ENCODE results near the gene MACROH2A2. TPM values are rescaled to one million over a fixed set of nuclear protein-coding genes. Genes with fewer than 3 reads are reported as not detected.

Gene MACROH2A2
- total and polyA plus RNA-seq, 2 of the 8 experiments (the other 6 are each of a cell fraction or from before 2014, with no cell fraction given) = 7.9 to 9.3 TPM

- H4K91ac ChIP-seq (replicated peaks; ENCODE audit: insufficient read length, low read length) = no peak overlapping the region
- no peak overlapping the region for H2BK120ac ChIP-seq (replicated peaks; ENCODE audit: low read depth, low read length)
- H3K9me3 ChIP-seq (ENCODE audit: insufficient read depth in 2 of 2, low read depth in 1 of 2, low read length in 1 of 2) = no peaks in the 10 kb centered on the region
- no peaks in the 10 kb centered on the region for H3K79me1 ChIP-seq (ENCODE audit: low read depth, low read length)
- 79% methylated on average over 10 of the region's 10 CpGs; no CpG with 5 or more reads in 1 of the 2 experiments for WGBS, 2 experiments (ENCODE audit: extremely low coverage in 1 of 2, insufficient coverage in 1 of 2, insufficient read length in 1 of 2, insufficient replicate concordance in 2 of 2, low coverage in 1 of 2, low lambda C conversion rate in 2 of 2, missing lambda C conversion rate in 1 of 2)
- H3K27ac ChIP-seq (ENCODE audit: low read depth, low read length) = no peak overlapping the region
- no peak overlapping the region for H3K4me3 ChIP-seq (ENCODE audit: extremely low read depth in 1 of 4, insufficient read depth in 2 of 4, low read depth in 3 of 4, low read length in 4 of 4)
- no peak overlapping the region for H2BK5ac ChIP-seq (ENCODE audit: low read depth, low read length)
- H3K56ac ChIP-seq (replicated peaks; ENCODE audit: insufficient read length, low read depth, low read length) = no peak overlapping the region
- H3K14ac ChIP-seq (ENCODE audit: insufficient read length) = no peak overlapping the region
- H2BK15ac ChIP-seq (ENCODE audit: low read length) = no peak overlapping the region
- no peaks in the 10 kb centered on the region for H3K79me2 ChIP-seq (ENCODE audit: control insufficient read depth in 1 of 2, insufficient read depth in 2 of 2, low read length in 2 of 2)
- POLR2A ChIA-PET (ENCODE audit: partially characterized antibody) = interaction anchor here (1.7 kb wide), 1 partner anchor 8 kb away, joined by 3 read pairs; no protein-coding TSS in a partner anchor
- H2BK12ac ChIP-seq (ENCODE audit: low read depth, low read length) = no peak overlapping the region
- no peak overlapping the region for H2AK5ac ChIP-seq (ENCODE audit: low read depth, low read length)
- H3K23ac ChIP-seq (ENCODE audit: insufficient read length) = no peak overlapping the region
- CTCF ChIA-PET (ENCODE audit: partially characterized antibody) = interaction anchor here (0.9 to 11.0 kb wide), 6 partner anchors 9 to 80 kb away, joined by 3 to 155 read pairs (median 6); partner anchors contain the start of gene TYSND1
- no peaks in the 10 kb centered on the region; a peak in 1 of 7 replicates for H3K4me1 ChIP-seq (replicated peaks in 1 of 4; ENCODE audit: control insufficient read depth in 3 of 4, insufficient read depth in 4 of 4, low read length in 3 of 4)
- no peak for FAIRE-seq
- H3K36me3 ChIP-seq (ENCODE audit: control insufficient read depth in 2 of 4, insufficient read depth in 4 of 4, low read length in 3 of 4) = no peaks in the 10 kb centered on the region; a peak in 1 of 8 replicates
- no peak overlapping the region for H3K9ac ChIP-seq (replicated peaks in 1 of 4; ENCODE audit: extremely low read depth in 1 of 4, low read depth in 3 of 4, low read length in 3 of 4)
- H4K5ac ChIP-seq (ENCODE audit: insufficient read length, low read depth, low read length) = no peak overlapping the region
- H2AFZ ChIP-seq (ENCODE audit: low read length) = no peak overlapping the region
- H4K20me1 ChIP-seq (replicated peaks in 1 of 2; ENCODE audit: control insufficient read depth in 1 of 2, insufficient read depth in 2 of 2, low read length in 2 of 2) = no peaks in the 10 kb centered on the region
- H3K4me2 ChIP-seq (ENCODE audit: insufficient read depth in 1 of 2, low read depth in 2 of 2, low read length in 2 of 2) = no peak overlapping the region
- H3K18ac ChIP-seq (ENCODE audit: extremely low read depth, low read length) = no peak overlapping the region
- no peak for DNase-seq (ENCODE audit: low read depth in 1 of 2, low spot score in 2 of 2)
- no peaks in the 10 kb centered on the region for H3K23me2 ChIP-seq (ENCODE audit: low read depth, low read length)
- H3K27me3 ChIP-seq (replicated peaks in 1 of 4; ENCODE audit: control insufficient read depth in 3 of 4, extremely low read depth in 1 of 4, insufficient read depth in 3 of 4, low read length in 3 of 4) = no peaks in the 10 kb centered on the region
- H4K8ac ChIP-seq (ENCODE audit: extremely low read depth, insufficient read depth, low read length) = no peak overlapping the region
- no peak overlapping the region for H2BK20ac ChIP-seq (ENCODE audit: low read length)
- no peak overlapping the region for H3K4ac ChIP-seq (replicated peaks; ENCODE audit: insufficient read length, low read depth, low read length)
- TF ChIP-seq SUZ12 (IDR thresholded peaks at IDR 0.05; ENCODE audit: low read length) (no peak), CREB1 (IDR thresholded peaks at IDR 0.05) (no peak), TAF7 (optimal IDR thresholded peaks at IDR 0.05; ENCODE audit: borderline replicate concordance, low read depth, low read length) (no peak), NRF1 (IDR thresholded peaks at IDR 0.05; ENCODE audit: low read depth, low read length) (no peak), HDAC2 (IDR thresholded peaks at IDR 0.05; ENCODE audit: borderline replicate concordance in 1 of 2, low read depth in 2 of 2, low read length in 2 of 2) (no peak), SIX5 (IDR thresholded peaks at IDR 0.05; ENCODE audit: low read depth, low read length) (no peak), RFX5 (IDR thresholded peaks at IDR 0.05; ENCODE audit: borderline replicate concordance, low read depth, low read length) (no peak), YY1 (IDR thresholded peaks at IDR 0.05; ENCODE audit: low read depth, low read length) (no peak), CHD2 (IDR thresholded peaks at IDR 0.05; ENCODE audit: low read length) (no peak), JUND (IDR thresholded peaks at IDR 0.05; ENCODE audit: low read length) (no peak), FOSL1 (IDR thresholded peaks at IDR 0.05; ENCODE audit: insufficient read depth, low read depth, low read length) (no peak), CBX8 (IDR thresholded peaks at IDR 0.05; ENCODE audit: borderline replicate concordance, low read depth, low read length) (no peak), MAFK (IDR thresholded peaks at IDR 0.05; ENCODE audit: low read depth, low read length) (no peak), ASH2L (IDR thresholded peaks at IDR 0.05; ENCODE audit: low read length) (no peak), POU5F1 (IDR thresholded peaks at IDR 0.05; ENCODE audit: low read depth, low read length) (no peak), GTF2F1 (IDR thresholded peaks at IDR 0.05; ENCODE audit: borderline replicate concordance, low read depth, low read length) (no peak)
These were observed 71.2 kb downstream of the MACROH2A2 start for GRCh38 chr10:70123817-70124216.
